Measurements from ENCODE around the gene ANKRD42. TPM values are rescaled to one million over a fixed set of nuclear protein-coding genes. Genes with fewer than 3 reads are reported as not detected.

The ANKRD42 gene
- total and polyA plus RNA-seq, 2 donors (not counting 3 experiments of a cell fraction or from before 2014, with no cell fraction given), result 3.3 to 6.6 TPM

- no peak overlapping the region for H3K27ac ChIP-seq (ENCODE audit: insufficient read depth, low read depth, low read length)
- DNase-seq (ENCODE audit: low read depth, low spot score) (no peak), FAIRE-seq (no peak)
- dilution Hi-C loops (cut with MboI; ENCODE audit: extremely low pct_ligation_motif_present, low sequenced_read_pairs) (no loop called here), intact Hi-C loops (cut with micrococcal nuclease) (no loop called here)
- H3K4me3 ChIP-seq (replicated peaks in 1 of 3; ENCODE audit: insufficient read depth in 1 of 3, low read depth in 1 of 3, low read length in 3 of 3), result no peak overlapping the region
- CTCF ChIA-PET, result interaction anchor here (2.0 to 2.6 kb wide), 2 partner anchors 17 to 26 kb away, joined by 5 to 7 read pairs; no protein-coding TSS in a partner anchor
- BruUV-seq (replicated peaks), result no TSS peak
- TF ChIP-seq JUN (IDR thresholded peaks at IDR 0.05; ENCODE audit: borderline replicate concordance, insufficient read depth, insufficient read length, low read depth) (no peak), MYC (IDR thresholded peaks at IDR 0.05; ENCODE audit: low read depth, low read length) (no peak), EZH2 (IDR thresholded peaks at IDR 0.05; ENCODE audit: borderline replicate concordance, low read depth, low read length, severe bottlenecking) (no peak), POLR2AphosphoS5 (IDR thresholded peaks at IDR 0.05; ENCODE audit: insufficient read depth, low read depth, low read length) (no peak), GATA2 (IDR thresholded peaks at IDR 0.05; ENCODE audit: insufficient read depth, insufficient read length, low read depth, low read length) (no peak), FOS (IDR thresholded peaks at IDR 0.05; ENCODE audit: borderline replicate concordance, insufficient read depth, low read length) (no peak), POLR2A (IDR thresholded peaks at IDR 0.05; ENCODE audit: low read depth, low read length) (no peak), MAX (IDR thresholded peaks at IDR 0.05; ENCODE audit: insufficient read depth, insufficient read length) (no peak)
- TF ChIP-seq, protein P1, sequence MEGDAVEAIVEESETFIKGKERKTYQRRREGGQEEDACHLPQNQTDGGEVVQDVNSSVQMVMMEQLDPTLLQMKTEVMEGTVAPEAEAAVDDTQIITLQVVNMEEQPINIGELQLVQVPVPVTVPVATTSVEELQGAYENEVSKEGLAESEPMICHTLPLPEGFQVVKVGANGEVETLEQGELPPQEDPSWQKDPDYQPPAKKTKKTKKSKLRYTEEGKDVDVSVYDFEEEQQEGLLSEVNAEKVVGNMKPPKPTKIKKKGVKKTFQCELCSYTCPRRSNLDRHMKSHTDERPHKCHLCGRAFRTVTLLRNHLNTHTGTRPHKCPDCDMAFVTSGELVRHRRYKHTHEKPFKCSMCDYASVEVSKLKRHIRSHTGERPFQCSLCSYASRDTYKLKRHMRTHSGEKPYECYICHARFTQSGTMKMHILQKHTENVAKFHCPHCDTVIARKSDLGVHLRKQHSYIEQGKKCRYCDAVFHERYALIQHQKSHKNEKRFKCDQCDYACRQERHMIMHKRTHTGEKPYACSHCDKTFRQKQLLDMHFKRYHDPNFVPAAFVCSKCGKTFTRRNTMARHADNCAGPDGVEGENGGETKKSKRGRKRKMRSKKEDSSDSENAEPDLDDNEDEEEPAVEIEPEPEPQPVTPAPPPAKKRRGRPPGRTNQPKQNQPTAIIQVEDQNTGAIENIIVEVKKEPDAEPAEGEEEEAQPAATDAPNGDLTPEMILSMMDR (IDR thresholded peaks at IDR 0.05; ENCODE audit: extremely low read depth in 1 of 2, insufficient read depth in 1 of 2, low read depth in 1 of 2, low read length in 2 of 2), result no peak
- no peaks in the 10 kb centered on the region for H3K4me1 ChIP-seq (ENCODE audit: control insufficient read depth, extremely low read depth, insufficient read depth, low read length)
- no peaks in the 10 kb centered on the region for H3K9me1 ChIP-seq (replicated peaks; ENCODE audit: control insufficient read depth, extremely low read depth, insufficient read depth, low read length)
- H3K9ac ChIP-seq (replicated peaks; ENCODE audit: extremely low read depth, insufficient read depth, low read length), result no peak overlapping the region
- peaks cover 3% of the 10 kb centered on the region for H3K79me2 ChIP-seq (ENCODE audit: control insufficient read depth, insufficient read depth, low read length)
- peaks cover 4 to 17% of the 10 kb centered on the region in 2 experiments for H3K36me3 ChIP-seq (ENCODE audit: control insufficient read depth in 2 of 2, extremely low read depth in 1 of 2, insufficient read depth in 2 of 2, low read length in 2 of 2)
- H3K27me3 ChIP-seq (ENCODE audit: control insufficient read depth in 2 of 2, insufficient read depth in 2 of 2, low read length in 2 of 2), result no peaks in the 10 kb centered on the region
- POLR2A ChIA-PET, result no interaction called here
- H4K20me1 ChIP-seq (replicated peaks; ENCODE audit: control insufficient read depth, extremely low read depth, insufficient read depth, low read length), result no peaks in the 10 kb centered on the region
- H3K9me3 ChIP-seq (replicated peaks; ENCODE audit: control insufficient read depth, insufficient read depth, low read length), result no peaks in the 10 kb centered on the region
- H3K4me2 ChIP-seq (ENCODE audit: insufficient read depth, low read length), result no peak overlapping the region
- H2AFZ ChIP-seq (ENCODE audit: low read depth, low read length), result no peak overlapping the region
Observed at GRCh38 chr11:83275888-83276641, 82.6 kb downstream of the ANKRD42 start.
